Measurements from ENCODE around the gene TMEM147.

DNA sequence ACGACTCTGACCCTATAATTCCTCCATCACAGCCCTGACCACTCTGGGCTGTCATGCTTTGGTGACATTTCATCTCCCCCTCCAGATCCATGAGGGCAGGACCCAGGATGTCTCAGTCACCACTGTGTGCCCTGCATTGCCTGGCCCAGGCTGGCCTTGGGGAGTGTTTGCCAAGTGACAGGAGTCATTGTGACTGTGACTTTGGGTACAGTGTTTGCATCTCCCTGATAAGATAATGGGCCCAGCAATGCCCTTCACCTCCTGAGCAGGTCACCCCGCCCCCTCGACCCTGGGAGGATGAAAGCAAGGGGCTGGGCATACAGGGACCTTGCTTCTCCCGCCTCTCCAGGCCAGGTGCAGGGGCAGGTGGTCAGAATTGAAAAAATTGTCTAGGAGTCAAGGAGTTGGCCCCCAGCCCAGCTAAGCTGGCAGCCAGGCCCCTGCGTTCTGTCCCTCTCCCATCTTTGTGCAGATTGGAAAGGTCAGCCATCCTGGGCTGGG, 23.9 kb downstream of the TMEM147 start:
- TF ChIP-seq POLR2A (IDR thresholded peaks at IDR 0.05), result no peak
- TF ChIP-seq CTCF (IDR thresholded peaks at IDR 0.05), result no peak

Data from uterus (tissue), 2 donors.